GM19193 (cell line): ENCODE measurements around the gene DSEL.

Experiments
- POLR2A ChIP-seq: IDR thresholded peaks from 4 replicates; pipeline ENCODE4 v1.6.1; 2011; ENCODE audit not compliant: insufficient read depth, insufficient read length; ENCODE audit errors: extremely low read depth

Gene DSEL

DNA sequence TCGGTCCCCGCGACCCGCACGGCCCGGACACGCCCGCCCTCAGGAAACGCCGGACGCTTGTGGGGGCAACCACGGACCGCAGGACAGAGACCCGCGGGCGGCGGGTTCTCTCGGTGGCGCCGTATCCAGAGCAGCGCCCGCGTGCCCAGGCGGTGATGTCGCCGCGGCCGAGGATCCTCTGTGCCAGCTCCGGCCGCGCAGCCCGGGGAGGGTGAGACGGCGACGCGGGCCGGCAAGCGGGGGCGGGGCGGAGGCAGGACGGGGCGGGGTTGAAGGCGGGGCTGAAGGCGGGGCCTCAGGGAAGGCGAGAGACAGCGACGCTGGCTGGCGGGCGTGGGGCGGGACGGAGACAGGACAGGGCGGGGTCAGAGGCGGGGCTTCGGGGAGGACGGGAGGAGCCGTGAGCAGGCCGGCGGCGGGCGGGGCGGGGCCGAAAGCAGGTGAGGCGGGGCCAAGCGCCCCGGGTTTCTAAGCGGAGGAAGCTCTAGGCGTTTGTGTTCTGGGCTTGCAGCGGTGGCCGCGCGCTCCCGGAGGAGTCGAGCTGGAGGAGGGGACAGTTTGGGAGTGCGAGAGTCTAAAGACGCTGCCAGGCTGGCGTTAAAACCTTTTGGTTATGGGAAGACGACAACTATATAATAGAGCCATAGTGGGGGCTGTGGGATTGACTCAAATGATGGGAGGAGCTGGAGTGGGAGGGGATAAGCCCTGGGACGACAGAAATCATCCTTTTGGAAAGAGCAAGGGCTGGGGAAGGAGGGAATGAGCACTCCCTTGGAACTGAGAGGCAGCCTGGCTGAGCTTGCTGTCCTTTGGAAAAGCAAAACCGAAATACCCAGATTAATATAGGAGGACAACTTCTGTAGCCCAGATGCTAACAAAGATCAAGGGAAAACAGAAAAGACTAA is at the start of gene DSEL:
Gene DSEL (minus strand): TSS at position 182 of the 905 bp plus-strand sequence. CDS start 2,112 bp downstream, outside the sequence.
- no peak for TF ChIP-seq POLR2A

DNA sequence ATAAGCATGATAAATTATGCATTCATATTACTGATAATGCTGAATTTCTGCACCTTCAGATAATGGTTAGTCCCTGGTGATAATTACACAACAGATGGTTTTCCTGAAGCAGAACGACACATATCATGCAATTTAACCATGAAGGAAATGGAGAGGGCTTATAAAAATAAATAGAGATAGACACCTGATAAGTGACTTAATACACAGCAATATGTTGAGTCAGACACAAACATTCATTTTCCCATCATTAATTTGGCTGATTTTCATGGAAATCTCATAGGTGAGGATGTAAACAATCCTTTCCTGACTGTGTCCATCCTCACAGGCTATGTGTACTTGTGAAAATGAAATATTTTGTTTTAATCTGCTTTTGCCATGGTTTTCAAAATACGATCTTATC is 36.9 kb upstream of the DSEL start:
- no peak for TF ChIP-seq POLR2A

DNA sequence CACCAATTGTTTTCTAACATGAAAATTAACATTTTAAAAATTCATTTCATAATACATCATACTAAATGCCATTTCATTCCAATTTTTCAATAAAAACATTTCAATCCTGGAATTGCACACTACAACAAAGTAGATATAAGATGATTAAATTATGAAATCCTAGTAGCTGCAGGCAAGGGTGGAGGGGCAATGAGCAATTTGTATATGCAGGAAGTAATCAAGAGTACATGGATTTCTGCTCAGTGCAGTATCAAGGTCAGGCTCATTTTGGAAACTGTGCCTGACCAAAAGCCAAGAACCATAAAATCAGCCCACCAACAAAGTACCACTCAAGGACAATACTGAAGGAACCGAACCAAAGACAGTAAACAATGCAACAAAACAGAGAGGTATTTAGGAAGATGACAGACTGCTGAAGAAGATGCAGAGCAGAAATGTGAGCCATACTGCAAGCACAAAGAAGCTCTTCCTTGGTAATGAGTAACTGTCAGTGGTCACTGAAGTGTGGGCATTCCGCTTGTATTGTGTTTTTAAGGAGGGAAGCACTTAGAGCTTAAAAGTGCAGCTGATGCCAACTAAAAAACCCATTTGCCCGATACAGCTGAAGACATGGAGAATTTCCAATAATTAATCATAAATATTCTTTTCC is 34.5 kb upstream of the DSEL start:
- TF ChIP-seq POLR2A, result no peak

GRCh38 chr18:67549946-67550345 is 33.4 kb upstream of the DSEL start:
- TF ChIP-seq POLR2A, result no peak

DNA sequence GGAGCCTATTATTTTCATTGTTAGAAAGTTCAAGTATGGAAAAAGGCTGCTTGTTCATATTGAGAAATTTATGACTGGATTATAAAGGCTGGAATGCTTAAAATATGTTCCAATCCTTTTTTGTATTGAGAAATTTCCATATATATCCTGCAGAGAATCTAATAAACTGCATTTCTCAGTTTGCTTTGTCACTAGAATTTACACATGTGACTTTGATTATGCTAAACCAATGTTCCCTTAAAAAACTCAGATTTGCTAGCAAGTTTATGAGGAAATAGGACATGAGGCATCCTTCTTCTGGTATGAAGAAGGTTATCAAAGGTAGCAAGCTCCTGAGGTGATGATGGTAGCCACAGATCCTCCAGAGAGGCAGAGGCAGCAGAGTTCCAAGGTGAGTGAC is 29.2 kb upstream of the DSEL start:
- no peak for TF ChIP-seq POLR2A

DNA sequence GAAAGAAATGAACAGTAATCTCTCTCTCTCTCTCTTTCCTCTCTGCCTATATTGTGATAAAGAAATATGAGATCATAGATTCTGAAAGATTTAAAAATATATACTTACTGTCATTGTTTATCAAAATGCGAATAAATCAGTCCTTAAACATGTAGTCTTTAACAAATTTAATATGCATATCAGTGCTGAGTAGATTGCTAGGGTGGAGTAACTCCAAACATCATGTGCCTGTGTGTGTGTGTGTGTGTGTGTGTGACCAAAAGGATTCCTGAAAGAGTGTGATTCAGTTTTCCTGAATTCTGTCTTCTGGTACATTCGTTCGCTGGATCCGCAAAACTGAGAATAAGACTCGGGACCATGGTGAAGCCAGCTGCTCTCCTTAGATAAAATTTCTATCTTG is 24.0 kb upstream of the DSEL start:
- no peak for TF ChIP-seq POLR2A

GRCh38 chr18:67531929-67532328 is 15.4 kb upstream of the DSEL start:
- no peak for TF ChIP-seq POLR2A

GRCh38 chr18:67525328-67526099 is 9.0 kb upstream of the DSEL start:
- TF ChIP-seq POLR2A, result no peak

DNA sequence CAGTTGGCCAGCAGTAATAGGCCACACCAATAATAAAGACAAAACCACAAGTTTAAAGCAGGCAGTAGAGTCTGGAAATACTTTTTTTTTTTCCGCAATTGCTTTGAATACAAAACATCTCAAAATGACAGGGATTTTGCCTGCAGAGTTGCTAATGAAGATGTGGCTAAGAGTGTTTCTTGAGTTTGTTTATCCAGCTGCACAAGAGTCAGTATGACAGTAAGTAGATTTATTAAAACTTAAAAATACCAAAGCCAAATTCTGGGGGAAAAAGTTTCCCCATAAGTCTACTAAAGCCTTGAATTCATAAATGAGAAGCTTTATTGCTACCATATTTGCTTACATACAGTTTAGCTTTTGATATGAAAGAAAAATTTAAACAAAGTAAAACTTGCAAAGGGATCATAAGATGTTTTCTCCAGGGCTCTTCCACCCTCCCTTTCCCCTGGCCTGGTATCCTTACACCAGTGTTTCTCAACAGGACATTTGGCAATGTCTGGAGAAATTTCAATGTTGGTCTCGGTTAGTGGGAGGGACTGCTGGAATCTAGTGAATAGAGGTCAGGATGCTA is 3.9 kb upstream of the DSEL start:
- TF ChIP-seq POLR2A, result no peak

DNA sequence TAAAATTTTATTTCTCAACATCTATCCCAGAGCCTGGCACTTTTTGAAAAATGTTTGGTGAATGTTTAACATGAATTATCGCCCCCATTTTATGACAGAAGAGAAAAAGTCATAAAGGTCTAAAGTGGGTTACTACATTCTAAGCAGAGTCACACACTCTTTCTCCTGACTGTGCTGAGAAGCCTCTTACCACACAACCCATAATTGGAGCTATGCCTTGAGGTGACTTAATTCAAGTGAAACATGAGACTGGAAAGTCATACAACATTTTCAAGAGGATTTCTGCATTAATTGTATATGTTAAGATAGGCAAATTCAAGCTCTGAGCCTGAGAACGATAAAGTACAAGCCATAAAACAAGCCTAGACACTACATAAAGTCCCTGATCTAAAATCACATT is 3.1 kb upstream of the DSEL start:
- TF ChIP-seq POLR2A, result no peak

GRCh38 chr18:67518566-67518965 is 2.0 kb upstream of the DSEL start:
- TF ChIP-seq POLR2A, result no peak

DNA sequence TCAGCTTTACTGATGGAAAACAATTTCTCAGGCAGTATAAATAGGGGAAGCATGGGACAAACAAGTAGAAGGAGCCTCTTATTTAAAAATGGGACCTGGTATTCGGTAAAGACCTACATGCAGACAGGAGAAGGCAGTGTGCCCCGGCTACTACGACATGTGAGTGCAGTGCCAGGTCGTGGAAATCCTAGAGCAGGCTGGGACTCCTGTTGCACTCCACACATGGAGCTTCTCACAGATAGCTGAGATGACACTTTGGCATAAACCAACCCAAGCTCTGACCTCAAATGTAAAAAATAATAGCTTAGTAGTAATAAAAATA is 885 bp upstream of the DSEL start:
- TF ChIP-seq POLR2A, result no peak

DNA sequence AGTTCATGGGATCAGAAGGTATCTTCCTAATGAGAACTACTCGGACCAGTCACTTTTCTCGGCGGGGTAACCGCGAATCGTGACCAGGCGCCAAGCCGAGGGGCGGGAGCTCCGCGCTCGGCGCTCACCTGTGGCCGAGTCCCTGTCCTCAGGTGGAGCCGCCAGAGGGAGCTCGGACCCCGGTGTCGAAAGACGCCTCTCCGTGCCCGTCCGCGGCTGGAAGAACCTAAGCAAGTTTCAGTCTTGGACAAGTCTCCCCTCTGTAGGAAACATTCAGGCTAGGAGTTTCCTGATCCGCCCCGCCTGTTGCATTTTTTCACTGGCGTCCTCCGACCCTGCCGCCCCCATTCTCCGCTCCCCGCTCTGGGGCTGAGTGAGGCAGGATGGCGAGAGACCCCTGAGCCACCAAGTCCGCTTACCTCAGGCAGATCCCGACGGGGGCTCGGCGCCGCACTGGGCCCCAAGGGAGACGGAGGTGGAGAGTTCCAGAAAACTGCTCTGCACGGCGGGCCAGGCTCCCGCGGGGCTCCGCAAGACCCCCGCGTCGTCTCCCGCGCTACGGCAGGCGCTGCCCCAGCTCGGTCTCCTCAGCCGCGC is 480 bp downstream of the DSEL start:
- no peak for TF ChIP-seq POLR2A

DNA sequence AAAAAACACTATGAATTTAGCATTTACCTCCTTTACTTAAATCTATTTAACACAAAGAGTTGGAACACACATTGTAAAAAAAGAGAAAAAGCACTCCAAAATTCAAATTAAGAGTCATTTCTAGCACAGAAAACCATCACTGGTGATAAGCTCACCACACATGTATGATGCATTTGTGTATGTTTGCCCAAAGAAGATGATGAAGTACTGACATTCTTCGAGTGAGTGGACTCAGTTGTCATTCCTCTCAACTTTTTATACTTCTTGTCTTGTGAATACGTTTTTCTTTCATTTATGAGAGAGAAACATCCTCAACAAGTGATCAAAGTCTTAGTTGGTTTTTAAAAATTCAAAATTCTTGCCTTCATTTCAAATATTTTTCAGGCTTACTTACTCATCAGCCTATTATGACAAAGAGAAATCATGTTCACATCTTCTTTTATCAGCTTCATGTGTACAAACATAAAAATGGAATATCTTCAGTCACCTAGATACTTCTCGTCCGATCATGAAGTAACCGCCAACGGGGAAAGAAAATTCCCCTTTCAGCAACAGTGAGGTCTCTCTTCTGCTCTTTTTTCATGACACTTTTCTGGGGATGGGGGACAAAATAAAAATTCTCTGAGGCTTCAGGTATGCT is 1.5 kb downstream of the DSEL start:
- TF ChIP-seq POLR2A, result no peak

DNA sequence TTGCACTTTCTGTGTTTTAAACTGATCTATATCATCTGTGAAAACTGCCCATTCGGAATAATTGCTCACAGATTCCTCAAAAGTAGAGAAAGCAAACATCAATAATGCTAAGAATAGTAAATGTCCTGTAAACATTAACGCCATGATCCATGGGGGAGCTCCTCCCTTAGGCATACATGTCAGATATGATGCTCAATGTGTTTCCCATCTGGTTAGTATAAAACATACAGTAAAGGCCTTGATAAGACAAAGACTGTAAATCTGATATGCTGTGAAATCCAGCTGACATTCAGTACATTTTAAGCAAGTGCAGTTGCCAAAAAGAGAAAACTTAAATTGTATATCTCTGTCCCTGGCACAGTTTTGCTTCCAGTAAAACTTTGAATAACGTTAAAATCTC is 2.1 kb downstream of the DSEL start:
- no peak for TF ChIP-seq POLR2A

- no peak for TF ChIP-seq POLR2A
These were observed 3.2 kb downstream of the DSEL start for GRCh38 chr18:67513280-67513679.
